HepG2 (cell line): Measurements from ENCODE around the gene CLCA2.

Experiments
- ARHGAP35 ChIP-seq: sonication (generic); formaldehyde crosslinking; IDR thresholded peaks from 2 replicates; pipeline ENCODE4 v1.9.0; 2022; ENCODE audit warnings: mild to moderate bottlenecking, inconsistent platforms, moderate library complexity, missing genetic modification reagents, borderline replicate concordance
- CTCF ChIP-seq: sonication (generic); formaldehyde crosslinking; IDR thresholded peaks from 2 replicates; pipeline ENCODE4 v1.5.0; 2020; ENCODE audit warnings: mild to moderate bottlenecking, missing genetic modification reagents, moderate library complexity
- HDAC1 ChIP-seq: sonication (generic); formaldehyde crosslinking; IDR thresholded peaks from 2 replicates; pipeline ENCODE4 v1.5.1; 2020; ENCODE audit warnings: mild to moderate bottlenecking, missing genetic modification reagents
- HNRNPH1 ChIP-seq: fragments of 200-400 bp; formaldehyde crosslinking; optimal IDR thresholded peaks from 2 replicates; pipeline ENCODE3; 2017; ENCODE audit warnings: mild to moderate bottlenecking, low read depth, low read length
- PRDM10 ChIP-seq: sonication (generic); formaldehyde crosslinking; IDR thresholded peaks from 2 replicates; pipeline ENCODE4 v1.4.0; 2020; ENCODE audit warnings: low read depth, missing genetic modification reagents
- SNRNP70 ChIP-seq: fragments of 200-400 bp; formaldehyde crosslinking; IDR thresholded peaks from 2 replicates; pipeline ENCODE4 v1.6.1; 2017; ENCODE audit warnings: mild to moderate bottlenecking, low read depth, low read length, moderate library complexity
- THRA ChIP-seq: sonication (generic); formaldehyde crosslinking; IDR thresholded peaks from 2 replicates; pipeline ENCODE4 v1.4.0; 2020; ENCODE audit warnings: missing genetic modification reagents, borderline replicate concordance
- ZBTB25 ChIP-seq: IDR thresholded peaks from 2 replicates; pipeline ENCODE4 v1.6.1; 2018; ENCODE audit warnings: missing genetic modification reagents
- ZNF431 ChIP-seq: sonication (generic); formaldehyde crosslinking; IDR thresholded peaks from 2 replicates; pipeline ENCODE4 v1.9.0; 2022; ENCODE audit warnings: missing genetic modification reagents, low read depth, mild to moderate bottlenecking, borderline replicate concordance
- TF ChIP-seq, protein P1 (sequence below): sonication (generic); formaldehyde crosslinking; IDR thresholded peaks from 2 replicates; pipeline ENCODE4 v1.4.0; 2020; ENCODE audit warnings: missing genetic modification reagents, borderline replicate concordance
- TF ChIP-seq, protein P2 (sequence below): sonication (generic); formaldehyde crosslinking; IDR thresholded peaks from 2 replicates; pipeline ENCODE4 v1.8.0; 2023; ENCODE audit warnings: mild to moderate bottlenecking, missing genetic modification reagents

DNA sequence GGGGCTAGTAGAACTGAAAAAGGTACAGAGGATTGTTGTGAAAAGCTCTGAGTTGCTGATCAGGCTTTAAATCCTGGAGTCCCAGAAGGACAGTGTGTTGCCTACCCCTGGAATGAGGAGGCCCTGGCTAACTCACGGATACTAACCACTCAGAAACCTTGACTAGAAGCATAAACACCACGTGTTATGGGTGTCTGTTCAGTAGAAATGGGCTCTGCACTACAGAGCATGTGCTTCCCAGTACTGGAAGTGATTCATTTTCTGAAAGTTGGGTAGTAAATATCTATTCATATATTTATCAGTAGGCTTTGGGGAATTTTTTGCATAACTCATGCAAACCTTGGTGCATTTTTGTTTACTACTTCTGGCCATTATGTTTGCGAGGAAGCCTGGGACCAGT is 29.7 kb downstream of the CLCA2 start:
- TF ChIP-seq SNRNP70 = no peak
- no peak for TF ChIP-seq THRA (CRISPR knock-in tag)
- TF ChIP-seq ZBTB25 (CRISPR knock-in tag) = no peak
- no peak for TF ChIP-seq HNRNPH1
- TF ChIP-seq ZNF431 (CRISPR knock-in tag) = no peak
- no peak for TF ChIP-seq CTCF
- TF ChIP-seq ARHGAP35 = no peak
- TF ChIP-seq, protein P1, sequence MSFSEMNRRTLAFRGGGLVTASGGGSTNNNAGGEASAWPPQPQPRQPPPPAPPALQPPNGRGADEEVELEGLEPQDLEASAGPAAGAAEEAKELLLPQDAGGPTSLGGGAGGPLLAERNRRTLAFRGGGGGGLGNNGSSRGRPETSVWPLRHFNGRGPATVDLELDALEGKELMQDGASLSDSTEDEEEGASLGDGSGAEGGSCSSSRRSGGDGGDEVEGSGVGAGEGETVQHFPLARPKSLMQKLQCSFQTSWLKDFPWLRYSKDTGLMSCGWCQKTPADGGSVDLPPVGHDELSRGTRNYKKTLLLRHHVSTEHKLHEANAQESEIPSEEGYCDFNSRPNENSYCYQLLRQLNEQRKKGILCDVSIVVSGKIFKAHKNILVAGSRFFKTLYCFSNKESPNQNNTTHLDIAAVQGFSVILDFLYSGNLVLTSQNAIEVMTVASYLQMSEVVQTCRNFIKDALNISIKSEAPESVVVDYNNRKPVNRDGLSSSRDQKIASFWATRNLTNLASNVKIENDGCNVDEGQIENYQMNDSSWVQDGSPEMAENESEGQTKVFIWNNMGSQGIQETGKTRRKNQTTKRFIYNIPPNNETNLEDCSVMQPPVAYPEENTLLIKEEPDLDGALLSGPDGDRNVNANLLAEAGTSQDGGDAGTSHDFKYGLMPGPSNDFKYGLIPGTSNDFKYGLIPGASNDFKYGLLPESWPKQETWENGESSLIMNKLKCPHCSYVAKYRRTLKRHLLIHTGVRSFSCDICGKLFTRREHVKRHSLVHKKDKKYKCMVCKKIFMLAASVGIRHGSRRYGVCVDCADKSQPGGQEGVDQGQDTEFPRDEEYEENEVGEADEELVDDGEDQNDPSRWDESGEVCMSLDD (CRISPR knock-in tag) = no peak
- TF ChIP-seq PRDM10 (CRISPR knock-in tag) = no peak
- TF ChIP-seq, protein P2, sequence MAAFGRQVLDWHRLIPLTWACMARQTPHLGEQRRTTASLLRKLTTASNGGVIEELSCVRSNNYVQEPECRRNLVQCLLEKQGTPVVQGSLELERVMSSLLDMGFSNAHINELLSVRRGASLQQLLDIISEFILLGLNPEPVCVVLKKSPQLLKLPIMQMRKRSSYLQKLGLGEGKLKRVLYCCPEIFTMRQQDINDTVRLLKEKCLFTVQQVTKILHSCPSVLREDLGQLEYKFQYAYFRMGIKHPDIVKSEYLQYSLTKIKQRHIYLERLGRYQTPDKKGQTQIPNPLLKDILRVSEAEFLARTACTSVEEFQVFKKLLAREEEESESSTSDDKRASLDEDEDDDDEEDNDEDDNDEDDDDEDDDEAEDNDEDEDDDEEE (CRISPR knock-in tag) = no peak
- no peak for TF ChIP-seq HDAC1
